GM18511 (cell line): Measurements from ENCODE around the gene HMOX1.
"Not testable (repeated sequence)": the region's sequence is repeated elsewhere in the genome, so short reads cannot be mapped to it uniquely, and the experiment has no call there.

Source experiments
- ATAC-seq: cut with Tn5 transposase; IDR thresholded peaks from one replicate; pipeline ENCODE4 v1.9.1; 2021; ENCODE audit warnings: mild to moderate bottlenecking, moderate library complexity; ENCODE audit not compliant: unreplicated experiment

The HMOX1 gene

GRCh38 chr22:35430897-35431322 lies 50.0 kb downstream of the HMOX1 start:
- no peak for ATAC-seq

GRCh38 chr22:35431483-35432227 lies 50.8 kb downstream of the HMOX1 start:
- no peak for ATAC-seq

DNA sequence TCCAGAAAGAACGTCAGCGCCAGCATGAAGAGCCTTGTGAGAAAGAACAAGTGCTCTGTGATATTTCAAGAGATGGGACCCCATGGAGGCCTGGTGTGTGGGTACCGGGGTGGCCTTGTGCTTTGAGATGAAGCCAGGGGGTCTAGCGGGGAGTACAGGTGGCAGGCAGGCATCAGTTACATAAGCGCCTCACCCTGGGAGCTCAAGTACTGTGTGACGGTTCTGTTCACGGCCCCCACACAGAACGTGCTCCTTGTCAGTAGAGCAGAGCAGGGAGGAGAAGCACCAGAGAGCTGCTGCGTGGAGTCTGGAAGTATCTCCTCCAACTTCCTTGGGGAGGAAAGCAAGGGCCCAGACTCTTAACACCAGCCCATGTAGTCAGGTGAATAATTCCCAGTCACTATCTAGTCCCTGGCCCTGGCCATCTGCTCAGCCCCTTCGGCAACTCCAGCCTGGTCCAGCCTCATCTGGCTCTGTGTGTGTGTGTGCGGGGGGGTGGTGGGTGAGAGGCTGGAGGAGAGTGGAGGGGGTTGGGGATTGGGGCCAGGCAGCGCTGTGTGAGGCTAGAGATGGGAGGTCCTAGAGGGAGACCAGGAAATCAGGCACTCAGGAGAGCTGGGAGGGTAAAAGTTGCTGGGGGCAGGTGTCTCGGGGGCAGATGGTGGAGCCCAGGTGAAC lies 51.5 kb downstream of the HMOX1 start:
- ATAC-seq = no peak

DNA sequence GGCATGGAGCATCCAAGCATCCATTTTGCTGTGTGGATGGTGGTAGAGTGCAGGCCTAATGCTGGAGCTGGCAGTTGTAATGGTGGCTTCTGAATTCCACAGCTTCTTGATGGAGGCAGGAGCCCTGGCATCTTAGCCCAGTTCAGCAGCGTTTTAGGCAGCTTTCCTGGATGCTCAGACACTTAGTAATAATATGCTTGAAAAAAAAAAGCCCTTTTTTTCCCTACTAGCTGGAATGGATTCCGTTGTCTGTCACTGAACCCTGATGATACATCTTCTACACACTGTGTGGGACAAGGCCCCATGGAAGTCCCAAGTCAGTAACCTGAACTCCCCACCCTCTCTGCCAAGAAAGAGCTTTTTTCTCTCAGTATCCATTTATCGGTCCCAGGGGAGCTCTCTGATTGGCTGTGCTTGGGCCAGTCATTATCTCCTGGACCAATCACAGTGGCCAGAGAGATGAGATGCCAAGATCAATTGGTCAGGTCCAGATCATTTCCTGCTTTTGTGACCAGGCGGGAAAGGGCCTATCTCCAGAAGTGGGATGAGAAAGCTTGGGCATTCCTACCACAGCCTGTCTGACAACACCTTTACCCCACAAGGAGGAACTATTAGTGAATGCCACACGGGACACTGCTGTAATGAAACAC lies 53.3 kb downstream of the HMOX1 start:
- no peak for ATAC-seq

GRCh38 chr22:35435201-35435740 lies 54.4 kb downstream of the HMOX1 start:
- ATAC-seq = no peak

GRCh38 chr22:35436421-35436820 lies 55.5 kb downstream of the HMOX1 start:
- ATAC-seq = no peak

DNA sequence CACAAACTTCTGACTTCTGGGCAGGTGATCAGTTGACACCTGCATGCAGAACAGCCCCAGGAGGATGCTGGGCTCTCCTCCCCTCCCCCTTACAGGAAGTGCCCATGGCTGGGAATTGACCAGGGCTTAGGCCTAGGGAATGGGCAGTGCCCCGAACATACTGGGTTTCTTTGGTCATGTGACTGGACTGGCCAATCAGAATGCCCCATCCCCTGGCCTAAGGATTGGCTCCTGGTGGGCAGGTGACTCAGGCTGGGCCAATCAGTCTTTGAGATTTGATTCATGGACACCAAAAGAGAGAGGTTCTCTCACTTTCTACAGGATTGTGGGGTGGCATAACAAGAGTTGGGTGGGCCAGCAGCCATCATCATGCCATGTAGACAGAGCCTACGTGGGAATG lies 56.2 kb downstream of the HMOX1 start:
- ATAC-seq = no peak

- not testable (repeated sequence) for ATAC-seq
These were observed 57.9 kb downstream of the HMOX1 start for GRCh38 chr22:35438673-35439364.

DNA sequence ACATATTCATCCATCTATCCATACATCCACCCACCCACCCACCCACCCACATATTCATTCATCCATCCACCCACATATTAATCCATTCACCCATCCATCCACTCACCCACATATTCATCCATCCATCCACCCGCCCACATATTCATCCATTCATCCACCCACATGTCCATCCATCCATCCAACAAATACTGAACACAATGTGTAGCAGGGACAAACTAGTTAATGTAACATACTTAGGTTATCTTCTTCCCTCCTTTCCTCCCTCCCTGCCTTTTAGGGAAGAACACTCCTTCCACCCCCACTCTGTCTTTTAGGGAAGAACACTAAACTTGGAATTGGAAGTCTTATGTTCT lies 58.4 kb downstream of the HMOX1 start:
- no peak for ATAC-seq

DNA sequence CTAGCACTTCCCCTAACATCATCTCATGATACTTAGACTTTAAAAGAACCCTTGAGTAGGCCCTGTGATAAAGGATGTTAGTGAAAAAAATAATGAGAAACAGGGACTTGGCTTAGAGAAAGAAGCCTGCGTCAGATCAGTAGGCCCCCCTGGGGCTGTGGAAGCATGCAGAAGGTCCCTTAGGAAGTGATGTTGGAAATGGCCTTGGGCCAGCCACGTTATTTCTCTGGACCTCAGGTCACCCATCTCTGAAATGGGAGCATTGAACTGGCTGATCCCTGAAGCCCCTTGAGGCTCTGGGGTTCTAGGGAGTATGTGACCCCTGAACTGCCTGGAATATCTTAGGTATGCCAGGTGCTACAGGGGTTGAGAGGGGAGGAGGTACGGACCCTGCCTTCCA lies 59.2 kb downstream of the HMOX1 start:
- no peak for ATAC-seq

- ATAC-seq = no peak
These were observed 60.7 kb downstream of the HMOX1 start for GRCh38 chr22:35441489-35442100.

GRCh38 chr22:35442471-35442870 lies 61.6 kb downstream of the HMOX1 start:
- no peak for ATAC-seq

- ATAC-seq = no peak
These were observed 62.4 kb downstream of the HMOX1 start for GRCh38 chr22:35443338-35443737.
